Measurements from ENCODE around the gene SRP14. TPM values are rescaled to one million over a fixed set of nuclear protein-coding genes. Genes with fewer than 3 reads are reported as not detected.

SRP14 gene
- total RNA-seq, 1 donor from 2014 or later, result 309 TPM

GRCh38 chr15:40048211-40048792 lies 9.3 kb upstream of the SRP14 start:
- Histone ChIP-seq H3K36me3 (ENCODE audit: control insufficient read depth, insufficient read depth, low read length) (no peaks in the 10 kb centered on the region), H3K4me3 (ENCODE audit: low read depth, low read length) (no peak overlapping the region), H3K27me3 (ENCODE audit: control insufficient read depth, insufficient read depth, low read length) (no peaks in the 10 kb centered on the region)
- no peak for TF ChIP-seq CTCF (IDR thresholded peaks at IDR 0.05; ENCODE audit: insufficient read depth, low read length, poor library complexity, severe bottlenecking)
- no peak for DNase-seq (ENCODE audit: low read depth)

DNA sequence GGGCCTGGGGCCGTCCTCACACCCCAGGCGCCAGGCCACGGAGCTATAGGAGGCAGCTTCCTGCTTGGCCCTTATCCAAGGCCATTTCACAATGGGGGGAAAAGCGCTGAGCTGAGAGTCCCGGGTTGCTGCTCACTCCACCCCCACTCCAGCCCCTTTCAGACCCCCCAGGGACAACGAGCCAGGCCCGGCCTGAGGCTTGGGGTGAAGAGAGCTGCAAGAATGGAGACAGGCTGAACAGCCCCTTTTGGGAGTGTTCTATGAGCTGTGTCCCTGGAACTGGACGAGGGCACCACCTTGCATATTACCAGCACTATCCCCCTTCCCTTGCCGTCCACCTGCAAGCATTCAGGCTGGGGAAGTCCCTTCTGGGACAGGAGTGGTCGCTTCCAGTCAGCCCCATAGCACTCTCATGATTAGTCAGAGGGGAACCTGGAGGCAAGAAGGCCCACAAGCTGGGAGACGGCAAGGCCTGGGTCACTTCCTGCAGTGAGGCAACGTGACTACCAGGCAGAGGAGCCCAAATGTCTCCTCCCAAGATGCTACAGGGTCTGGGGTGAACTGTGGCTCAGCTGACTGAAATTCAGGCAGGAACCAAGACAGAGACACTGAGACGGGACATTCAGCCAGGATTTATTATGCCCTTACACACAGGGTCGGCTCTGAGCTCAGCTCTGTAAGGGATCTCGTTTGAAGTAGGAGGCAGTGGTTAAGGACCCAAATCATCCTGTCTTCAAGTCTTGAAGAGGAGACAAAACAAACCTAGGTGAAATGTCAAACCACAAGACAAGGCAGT lies 8.6 kb upstream of the SRP14 start:
- DNase-seq (ENCODE audit: low read depth), result peak; percentile 84
- TF ChIP-seq CTCF (IDR thresholded peaks at IDR 0.05; ENCODE audit: insufficient read depth, low read length, poor library complexity, severe bottlenecking), result no peak
- Histone ChIP-seq H3K36me3 (ENCODE audit: control insufficient read depth, insufficient read depth, low read length) (no peaks in the 10 kb centered on the region), H3K4me3 (ENCODE audit: low read depth, low read length) (no peak overlapping the region), H3K27me3 (ENCODE audit: control insufficient read depth, insufficient read depth, low read length) (no peaks in the 10 kb centered on the region)

DNA sequence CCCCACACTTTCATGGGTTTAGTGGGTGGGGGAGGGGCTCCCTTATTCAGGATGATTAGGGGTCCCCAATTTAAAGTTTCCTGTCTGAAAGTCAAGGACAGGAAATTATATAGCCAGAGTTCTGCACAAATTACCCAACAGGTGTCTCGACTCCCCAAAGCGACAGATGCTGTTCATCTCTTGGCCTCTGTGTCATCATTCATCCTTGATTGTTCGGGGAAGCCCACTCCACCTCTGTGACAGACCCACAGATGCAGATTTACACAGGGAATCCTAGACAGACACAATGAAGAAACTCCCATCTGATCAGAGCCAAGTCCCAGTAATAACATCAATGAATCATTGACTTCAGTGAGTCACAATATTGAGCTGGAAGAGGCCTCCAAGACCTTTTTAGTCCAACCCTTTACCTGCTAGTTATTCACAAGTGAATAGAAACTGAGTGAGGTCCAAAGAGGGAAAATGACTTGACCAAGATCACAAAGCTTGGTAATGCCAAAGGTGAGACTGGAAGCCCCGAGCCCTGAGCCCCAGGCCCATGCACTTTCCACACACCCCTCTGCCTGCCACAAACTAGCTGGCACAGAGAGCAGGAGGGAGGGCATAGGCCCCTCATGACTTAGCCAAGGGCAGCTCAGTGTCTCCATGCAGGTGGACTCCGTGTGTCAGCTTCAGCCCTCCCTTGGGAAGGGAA lies 7.9 kb upstream of the SRP14 start:
- no peak overlapping the region for H3K4me3 ChIP-seq (ENCODE audit: low read depth, low read length)
- no peaks in the 10 kb centered on the region for H3K27me3 ChIP-seq (ENCODE audit: control insufficient read depth, insufficient read depth, low read length)
- peak; percentile 82 for DNase-seq (ENCODE audit: low read depth)
- no peak for TF ChIP-seq CTCF (IDR thresholded peaks at IDR 0.05; ENCODE audit: insufficient read depth, low read length, poor library complexity, severe bottlenecking)
- no peaks in the 10 kb centered on the region for H3K36me3 ChIP-seq (ENCODE audit: control insufficient read depth, insufficient read depth, low read length)

GRCh38 chr15:40045572-40046217 lies 6.7 kb upstream of the SRP14 start:
- DNase-seq (ENCODE audit: low read depth), result no peak

More at GRCh38 chr15:40045572-40046217, 6.7 kb upstream of the SRP14 start:
- Histone ChIP-seq H3K36me3 (ENCODE audit: control insufficient read depth, insufficient read depth, low read length) (no peaks in the 10 kb centered on the region), H3K27me3 (ENCODE audit: control insufficient read depth, insufficient read depth, low read length) (no peaks in the 10 kb centered on the region), H3K4me3 (ENCODE audit: low read depth, low read length) (no peak overlapping the region)
- no peak for TF ChIP-seq CTCF (IDR thresholded peaks at IDR 0.05; ENCODE audit: insufficient read depth, low read length, poor library complexity, severe bottlenecking)

All from kidney epithelial cell (primary cell).